IMR-90 (cell line): ENCODE data around the gene SMIM41. TPM values are rescaled to one million over a fixed set of nuclear protein-coding genes. Genes with fewer than 3 reads are reported as not detected.

Experiments used
- ATAC-seq: fragments of 200-7000 bp; cut with Tn5 transposase; 2 replicates; pipeline ENCODE4 v1.9.1; 2020; ENCODE audit warnings: low read depth, mild to moderate bottlenecking, moderate library complexity
- BruUV-seq: library from RNA; stranded (reverse); fragments of 400-500 nt; replicated peaks from 2 replicates; lab custom pipeline; 2021; lab: Mats Ljungman, UMichigan
- CTCF ChIA-PET: fragments of 300-600 bp; formaldehyde crosslinking; extraction: SDS; loops from one replicate; lab custom pipeline; 2021; ENCODE audit warnings: antibody characterized with exemption; lab: Yijun Ruan, JAX
- POLR2A ChIA-PET: fragments of 300-600 bp; sonication (Branson Sonifier 250); formaldehyde crosslinking; loops from one replicate; lab custom pipeline; 2022; ENCODE audit warnings: antibody characterized with exemption; ENCODE audit not compliant: unreplicated experiment; lab: Charles Lee
- DNase-seq: peaks from one replicate; pipeline ENCODE4 v3.0.0; 2013
- H2AFZ ChIP-seq: replicated peaks from 2 replicates; pipeline ENCODE3; 2013; ENCODE audit warnings: low read length, mild to moderate bottlenecking; ENCODE audit not compliant: poor library complexity
- H2AK5ac ChIP-seq: 2 replicates; pipeline ENCODE4 v1.6.1; 2013; ENCODE audit warnings: low read depth, low read length, inconsistent platforms
- H2AK9ac ChIP-seq: replicated peaks from 2 replicates; pipeline ENCODE3; 2013; ENCODE audit warnings: mild to moderate bottlenecking, low read depth, low read length, moderate library complexity; ENCODE audit not compliant: poor library complexity
- H2BK120ac ChIP-seq: 2 replicates; pipeline ENCODE4 v1.6.1; 2013; ENCODE audit warnings: low read depth, low read length, inconsistent platforms
- H2BK15ac ChIP-seq: 3 replicates; pipeline ENCODE4 v1.6.1; 2013; ENCODE audit warnings: low read depth, low read length, inconsistent platforms
- H2BK20ac ChIP-seq: 2 replicates; pipeline ENCODE4 v1.6.1; 2013; ENCODE audit warnings: low read depth, mild to moderate bottlenecking, inconsistent platforms, low read length, moderate library complexity
- H2BK5ac ChIP-seq: 2 replicates; pipeline ENCODE4 v1.6.1; 2013; ENCODE audit warnings: mild to moderate bottlenecking, low read depth, low read length, inconsistent platforms; ENCODE audit not compliant: poor library complexity, severe bottlenecking
- H3K14ac ChIP-seq: replicated peaks from 2 replicates; pipeline ENCODE4 v1.6.1; 2013; ENCODE audit warnings: low read depth, low read length, inconsistent platforms
- H3K18ac ChIP-seq: 2 replicates; pipeline ENCODE4 v1.6.1; 2013; ENCODE audit warnings: low read depth, low read length, control low read depth
- H3K23ac ChIP-seq: 2 replicates; pipeline ENCODE4 v1.6.1; 2013; ENCODE audit warnings: low read depth, low read length, inconsistent platforms
- H3K27ac ChIP-seq: 2 replicates; pipeline ENCODE4 v1.5.1; 2013; ENCODE audit warnings: mild to moderate bottlenecking, control low read depth, low read length; ENCODE audit not compliant: insufficient read depth
- H3K27me3 ChIP-seq: 2 replicates; pipeline ENCODE4 v1.6.1; 2013; ENCODE audit warnings: low read length; ENCODE audit not compliant: control insufficient read depth, insufficient read depth
- H3K36me3 ChIP-seq: 2 replicates; pipeline ENCODE4 v1.6.1; 2013; ENCODE audit warnings: low read length, mixed read lengths; ENCODE audit not compliant: control insufficient read depth, insufficient read depth
- H3K4ac ChIP-seq: 2 replicates; pipeline ENCODE4 v1.6.1; 2013; ENCODE audit warnings: low read depth, low read length, inconsistent platforms
- H3K4me1 ChIP-seq: 2 replicates; pipeline ENCODE4 v1.6.1; 2013; ENCODE audit warnings: low read length, mixed read lengths; ENCODE audit not compliant: control insufficient read depth, insufficient read depth
- H3K4me2 ChIP-seq: 2 replicates; pipeline ENCODE4 v1.6.1; 2013; ENCODE audit warnings: low read depth, mild to moderate bottlenecking, control low read depth, low read length, moderate library complexity
- H3K4me3 ChIP-seq: 2 replicates; pipeline ENCODE4 v1.5.1; 2013; ENCODE audit warnings: low read depth, mild to moderate bottlenecking, control low read depth, low read length, moderate library complexity; ENCODE audit not compliant: insufficient read depth
- H3K56ac ChIP-seq: 2 replicates; pipeline ENCODE4 v1.6.1; 2013; ENCODE audit warnings: low read length, inconsistent platforms; ENCODE audit not compliant: insufficient read depth; ENCODE audit errors: extremely low read depth
- H3K79me1 ChIP-seq, 2 experiments: 2 replicates each; pipeline ENCODE4 v1.6.1; 2013; ENCODE audit warnings: low read length in 2 of 2, inconsistent platforms in 1 of 2, low read depth in 1 of 2
- H3K9ac ChIP-seq: 2 replicates; pipeline ENCODE4 v1.6.1; 2013; ENCODE audit warnings: low read depth, low read length, control low read depth
- H3K9me1 ChIP-seq: 2 replicates; pipeline ENCODE4 v1.6.1; 2013; ENCODE audit warnings: low read length, inconsistent platforms; ENCODE audit not compliant: insufficient read depth
- H3K9me3 ChIP-seq: 2 replicates; pipeline ENCODE4 v1.6.1; 2013; ENCODE audit warnings: low read length; ENCODE audit not compliant: control insufficient read depth, insufficient read depth
- H4K20me1 ChIP-seq: 2 replicates; pipeline ENCODE4 v1.6.1; 2013; ENCODE audit warnings: low read length, inconsistent platforms; ENCODE audit not compliant: insufficient read depth
- H4K5ac ChIP-seq: 2 replicates; pipeline ENCODE4 v1.6.1; 2013; ENCODE audit warnings: mild to moderate bottlenecking, low read depth, low read length, control low read depth
- H4K8ac ChIP-seq, 2 experiments: 2 replicates each; pipeline ENCODE4 v1.6.1; 2013; ENCODE audit warnings: low read depth in 2 of 2, low read length in 2 of 2, control low read depth in 1 of 2, inconsistent platforms in 1 of 2
- H4K91ac ChIP-seq: 2 replicates; pipeline ENCODE4 v1.6.1; 2013; ENCODE audit warnings: low read depth, low read length, inconsistent platforms; ENCODE audit not compliant: insufficient read depth
- ELK1 ChIP-seq: fragments of 150-350 bp; IDR thresholded peaks from 2 replicates; pipeline ENCODE4 v1.6.1; 2016; ENCODE audit warnings: low read depth, mild to moderate bottlenecking, low read length, moderate library complexity, borderline replicate concordance
- NFE2L2 ChIP-seq: fragments of 150-350 bp; IDR thresholded peaks from 2 replicates; pipeline ENCODE4 v1.6.1; 2016; ENCODE audit warnings: low read depth, mild to moderate bottlenecking, low read length
- USF2 ChIP-seq: fragments of 150-350 bp; IDR thresholded peaks from 2 replicates; pipeline ENCODE4 v1.6.1; 2017; ENCODE audit warnings: mild to moderate bottlenecking, antibody characterized with exemption, low read length, low read depth
- WGBS, 2 experiments: methylation state at CpG; one replicate each; pipeline versions ENCODE4 v1.1.5 to v1.1.7; 2013; ENCODE audit warnings: missing lambda C conversion rate in 2 of 2; ENCODE audit not compliant: insufficient read length in 1 of 2; ENCODE audit errors: extremely low coverage in 2 of 2; 5-methylcytosine and 5-hydroxymethylcytosine counted together
- dilution Hi-C: fragments of 300-500 bp; cut with HindIII; formaldehyde crosslinking; loops from one replicate; pipeline ENCODE4 v1.14.3; 2018; ENCODE audit warnings: low sequenced_read_pairs; ENCODE audit not compliant: unreplicated experiment
- in situ Hi-C: fragments of 300-500 bp; cut with MboI; formaldehyde crosslinking; loops from 3 replicates; pipeline ENCODE4 v1.14.3; 2019; ENCODE audit warnings: low sequenced_read_pairs, inconsistent platforms, mixed read lengths
- intact Hi-C: fragments of 100-400 bp; cut with micrococcal nuclease; formaldehyde crosslinking; loops from 2 replicates; pipeline ENCODE4 v1.10.0; 2022
- polyA plus RNA-seq, 3 experiments: library from polyadenylated mRNA; depleted of rRNA; stranded (reverse); fragments of >200 nt; gene quantifications; 2 replicates each; pipeline ENCODE4 v1.2.3, GENCODE V29; 2012; ENCODE audit warnings: low replicate concordance in 1 of 3
- total RNA-seq: library from RNA; depleted of rRNA; stranded (reverse); fragments of >200 nt; gene quantifications from 2 replicates; pipeline ENCODE4 v1.2.3, GENCODE V29; 2012

The SMIM41 gene
- total and polyA plus RNA-seq, 2 of the 4 experiments (the other 2 are of a cell fraction) = not detected

GRCh38 chr12:52038447-52038846, 41.1 kb upstream of the SMIM41 start:
- Histone ChIP-seq H3K4me3 (peak overlapping the region; percentile 2; the same call in 1 of the 2 replicates), H3K27me3 (no peaks in the 10 kb centered on the region), H3K18ac (no peak overlapping the region), H3K9ac (no peak overlapping the region; the same call in 1 of the 2 replicates), H3K4me2 (peak overlapping the region; percentile 17; the same call in 1 of the 2 replicates), H4K8ac (no peak overlapping the region), H4K91ac (no peak overlapping the region), H3K56ac (no peak overlapping the region), H2AK5ac (0 out of 2 replicates have a peak overlapping the region, but pooled peaks have one; percentile 63), H3K9me3 (no peaks in the 10 kb centered on the region), H2BK20ac (no peak overlapping the region), H2AK9ac (peak overlapping the region; percentile 48), H3K36me3 (peaks cover 3% of the 10 kb centered on the region; the same call in 1 of the 2 replicates), H3K14ac (no peak overlapping the region; the same call in 1 of the 2 replicates), H3K27ac (no peak overlapping the region), H2BK5ac (no peak overlapping the region), H3K4ac (peak overlapping the region; percentile 49; the same call in 1 of the 2 replicates), H4K5ac (no peak overlapping the region), H2BK15ac (no peak overlapping the region), H3K79me1 (peaks cover 13 to 60% of the 10 kb centered on the region in 2 experiments; a peak in 3 of 4 replicates), H2BK120ac (no peak overlapping the region), H3K23ac (peak overlapping the region; percentile 42), H2AFZ (no peak overlapping the region), H3K9me1 (peaks cover 28% of the 10 kb centered on the region), H3K4me1 (peaks cover 4% of the 10 kb centered on the region), H4K20me1 (peaks cover 38% of the 10 kb centered on the region)
- 90% methylated on average over 3 of the region's 6 CpGs; no CpG with 5 or more reads in 1 of the 2 experiments for WGBS, 2 experiments
- no TSS peak for BruUV-seq
- intact Hi-C loops (no loop called here), in situ Hi-C loops (no loop called here), dilution Hi-C loops (no loop called here)
- TF ChIP-seq ELK1 (no peak), NFE2L2 (no peak), USF2 (peak; percentile 51; the same call in 1 of the 2 replicates)
- ChIA-PET POLR2A (no interaction called here), CTCF (no interaction called here)
- ATAC-seq (no peak), DNase-seq (peak; percentile 48)
